MCF 10A (cell line): ENCODE results near the gene TMEM97. TPM values are rescaled to one million over a fixed set of nuclear protein-coding genes. Genes with fewer than 3 reads are reported as not detected.
A peak's percentile ranks its signal among the peaks of the same experiment; 100 is the strongest.

ENCODE experiments used
- BruUV-seq: library from RNA; stranded (reverse); fragments of 400-500 nt; replicated peaks from 2 replicates; lab custom pipeline; 2021; lab: Mats Ljungman, UMichigan
- CTCF ChIA-PET: fragments of 300-600 bp; sonication (Branson Sonifier 250); formaldehyde crosslinking; extraction: SDS; loops from one replicate; lab custom pipeline; 2021; ENCODE audit warnings: antibody characterized with exemption, inconsistent platforms; lab: Yijun Ruan, JAX
- POLR2A ChIA-PET: fragments of 300-600, 350-650 bp; sonication (Branson Sonifier 250); formaldehyde crosslinking; extraction: SDS; loops from one replicate; lab custom pipeline; 2020; ENCODE audit warnings: antibody characterized with exemption, inconsistent platforms; lab: Yijun Ruan, JAX
- DNase-seq: peaks from one replicate; pipeline ENCODE4 v3.0.0-alpha.2; 2018; ENCODE audit not compliant: unreplicated experiment
- H3K27ac Mint-ChIP-seq: one replicate; pipeline ENCODE4 v1.8.0; 2022; ENCODE audit warnings: mild to moderate bottlenecking, low read depth, mixed read lengths; ENCODE audit not compliant: unreplicated experiment
- H3K27me3 Mint-ChIP-seq: one replicate; pipeline ENCODE4 v1.8.0; 2022; ENCODE audit warnings: mixed read lengths; ENCODE audit not compliant: insufficient read depth, unreplicated experiment
- H3K36me3 Mint-ChIP-seq: one replicate; pipeline ENCODE4 v1.8.0; 2022; ENCODE audit warnings: mild to moderate bottlenecking, moderate library complexity, mixed read lengths; ENCODE audit not compliant: insufficient read depth, unreplicated experiment
- H3K4me1 Mint-ChIP-seq: one replicate; pipeline ENCODE4 v1.8.0; 2022; ENCODE audit warnings: mixed read lengths; ENCODE audit not compliant: insufficient read depth, unreplicated experiment
- H3K4me3 Mint-ChIP-seq: one replicate; pipeline ENCODE4 v1.8.0; 2022; ENCODE audit warnings: mild to moderate bottlenecking, moderate library complexity, mixed read lengths; ENCODE audit not compliant: unreplicated experiment
- H3K9me3 Mint-ChIP-seq: one replicate; pipeline ENCODE4 v1.8.0; 2022; ENCODE audit warnings: mixed read lengths; ENCODE audit not compliant: unreplicated experiment
- intact Hi-C: fragments of 100-400 bp; cut with micrococcal nuclease; formaldehyde crosslinking; loops from 2 replicates; pipeline ENCODE4 v1.14.1; 2022
- total RNA-seq: library from RNA; stranded (reverse); gene quantifications from 2 replicates; pipeline ENCODE4 v1.2.3, GENCODE V29; 2022
- TF ChIP-seq, protein P1 (sequence below): fragments of 200-600 bp; IDR thresholded peaks from one replicate; pipeline ENCODE4 v1.8.0; 2022; ENCODE audit warnings: antibody characterized with exemption, mild to moderate bottlenecking; ENCODE audit not compliant: unreplicated experiment

TMEM97 gene
- total RNA-seq, 1 experiment from 2014 or later, result 12.1 TPM

GRCh38 chr17:28327031-28327607 lies 8.1 kb downstream of the TMEM97 start:
- TF ChIP-seq, protein P1, sequence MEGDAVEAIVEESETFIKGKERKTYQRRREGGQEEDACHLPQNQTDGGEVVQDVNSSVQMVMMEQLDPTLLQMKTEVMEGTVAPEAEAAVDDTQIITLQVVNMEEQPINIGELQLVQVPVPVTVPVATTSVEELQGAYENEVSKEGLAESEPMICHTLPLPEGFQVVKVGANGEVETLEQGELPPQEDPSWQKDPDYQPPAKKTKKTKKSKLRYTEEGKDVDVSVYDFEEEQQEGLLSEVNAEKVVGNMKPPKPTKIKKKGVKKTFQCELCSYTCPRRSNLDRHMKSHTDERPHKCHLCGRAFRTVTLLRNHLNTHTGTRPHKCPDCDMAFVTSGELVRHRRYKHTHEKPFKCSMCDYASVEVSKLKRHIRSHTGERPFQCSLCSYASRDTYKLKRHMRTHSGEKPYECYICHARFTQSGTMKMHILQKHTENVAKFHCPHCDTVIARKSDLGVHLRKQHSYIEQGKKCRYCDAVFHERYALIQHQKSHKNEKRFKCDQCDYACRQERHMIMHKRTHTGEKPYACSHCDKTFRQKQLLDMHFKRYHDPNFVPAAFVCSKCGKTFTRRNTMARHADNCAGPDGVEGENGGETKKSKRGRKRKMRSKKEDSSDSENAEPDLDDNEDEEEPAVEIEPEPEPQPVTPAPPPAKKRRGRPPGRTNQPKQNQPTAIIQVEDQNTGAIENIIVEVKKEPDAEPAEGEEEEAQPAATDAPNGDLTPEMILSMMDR, result no peak
- Mint-ChIP-seq H3K27me3 (no peaks in the 10 kb centered on the region), H3K4me3 (no peak overlapping the region), H3K9me3 (no peaks in the 10 kb centered on the region), H3K4me1 (peaks cover 9% of the 10 kb centered on the region), H3K36me3 (peaks cover 54% of the 10 kb centered on the region), H3K27ac (no peak overlapping the region)
- POLR2A ChIA-PET, result interaction anchor here (2.1 kb wide), 1 partner anchor 8 kb away, joined by 14 read pairs; the partner anchor contains the start of genes IFT20 and TNFAIP1
- intact Hi-C loops, result loop anchor here (5.0 kb wide), 1 partner anchor 320 kb away; no protein-coding TSS in a partner anchor
- no TSS peak for BruUV-seq
- CTCF ChIA-PET, result interaction anchor here (1.0 to 2.3 kb wide), 2 partner anchors 87 to 88 kb away, joined by 3 to 14 read pairs; no protein-coding TSS in a partner anchor
- DNase-seq, result no peak

DNA sequence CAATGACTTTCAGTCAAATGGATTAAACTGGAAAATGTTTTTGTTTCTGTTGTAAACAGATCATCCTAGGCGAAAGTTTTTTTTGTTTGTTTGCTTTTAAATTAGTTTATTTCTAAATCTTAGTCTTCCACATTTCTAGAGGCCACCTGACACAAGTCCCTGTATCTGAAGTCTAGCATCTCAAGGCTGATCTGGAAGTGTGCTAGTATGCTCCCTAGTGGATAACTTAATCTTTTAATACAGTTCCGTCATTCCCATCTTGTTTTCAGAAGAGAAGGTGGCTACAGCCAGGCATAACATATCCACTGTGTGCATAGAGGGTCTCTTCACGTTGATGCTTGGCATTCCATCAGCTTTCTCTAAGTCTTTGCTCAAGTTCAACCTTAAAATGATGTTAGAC lies 8.7 kb downstream of the TMEM97 start:
- Mint-ChIP-seq H3K4me3 (no peak overlapping the region), H3K4me1 (peaks cover 10% of the 10 kb centered on the region), H3K36me3 (peaks cover 54% of the 10 kb centered on the region), H3K27me3 (no peaks in the 10 kb centered on the region), H3K9me3 (no peaks in the 10 kb centered on the region), H3K27ac (no peak overlapping the region)
- no peak for DNase-seq
- ChIA-PET CTCF (interaction anchor here (0.6 to 2.3 kb wide), 5 partner anchors 9 to 523 kb away, joined by 4 to 14 read pairs (median 5); no protein-coding TSS in a partner anchor), POLR2A (no interaction called here)
- BruUV-seq, result TSS peak; percentile 28
- TF ChIP-seq, protein P1, result no peak
- intact Hi-C loops, result loop anchor here (5.0 kb wide), 1 partner anchor 320 kb away; no protein-coding TSS in a partner anchor

GRCh38 chr17:28328325-28328724 lies 9.3 kb downstream of the TMEM97 start:
- peaks cover 54% of the 10 kb centered on the region for H3K36me3 Mint-ChIP-seq
- BruUV-seq, result TSS peak; percentile 4
- H3K27ac Mint-ChIP-seq, result no peak overlapping the region
- intact Hi-C loops, result loop anchor here (5.0 kb wide), 1 partner anchor 321 kb away; no protein-coding TSS in a partner anchor
- POLR2A ChIA-PET, result interaction anchor here (0.6 to 1.1 kb wide), 3 partner anchors 19 to 275 kb away, joined by 3 read pairs; no protein-coding TSS in a partner anchor
- H3K4me3 Mint-ChIP-seq, result no peak overlapping the region
- peaks cover 5% of the 10 kb centered on the region for H3K4me1 Mint-ChIP-seq
- CTCF ChIA-PET, result interaction anchor here (0.6 to 2.3 kb wide), 8 partner anchors 10 to 524 kb away, joined by 3 to 14 read pairs (median 4); no protein-coding TSS in a partner anchor
- TF ChIP-seq, protein P1, result no peak
- H3K9me3 Mint-ChIP-seq, result no peaks in the 10 kb centered on the region
- no peak for DNase-seq
- H3K27me3 Mint-ChIP-seq, result no peaks in the 10 kb centered on the region

DNA sequence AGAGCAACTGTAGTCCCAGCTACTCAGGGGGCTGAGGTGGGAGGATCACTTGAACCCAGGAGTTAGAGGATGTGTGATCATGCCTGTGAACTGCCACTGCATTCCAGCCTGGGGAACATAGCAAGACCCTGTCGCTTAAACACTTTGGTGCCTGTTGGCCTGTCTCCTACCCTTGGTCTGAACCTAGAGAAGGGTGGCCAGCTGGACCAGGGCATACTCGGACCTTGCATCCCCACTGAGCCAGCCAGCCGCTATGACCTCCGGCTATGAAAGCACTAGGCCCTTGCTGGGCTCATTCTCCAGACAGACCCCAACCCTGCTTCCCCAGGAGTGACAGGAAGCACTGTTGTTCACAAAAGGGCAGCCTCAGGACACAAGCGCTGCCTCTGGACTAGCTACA lies 11.7 kb downstream of the TMEM97 start:
- ChIA-PET POLR2A (no interaction called here), CTCF (interaction anchor here (1.0 to 2.3 kb wide), 4 partner anchors 10 to 209 kb away, joined by 4 to 11 read pairs (median 6); no protein-coding TSS in a partner anchor)
- Mint-ChIP-seq H3K9me3 (no peaks in the 10 kb centered on the region), H3K4me1 (peaks cover 18% of the 10 kb centered on the region), H3K27me3 (no peaks in the 10 kb centered on the region), H3K36me3 (peaks cover 56% of the 10 kb centered on the region), H3K4me3 (no peak overlapping the region), H3K27ac (no peak overlapping the region)
- TF ChIP-seq, protein P1, result no peak
- intact Hi-C loops, result loop anchor here (10.0 kb wide), 1 partner anchor 214 kb away; no protein-coding TSS in a partner anchor
- no peak for DNase-seq
- BruUV-seq, result no TSS peak
